Gastroesophageal sphincter (tissue), 3 donors: ENCODE measurements around the gene CRHR2.

Experiments used
- POLR2A ChIP-seq, 2 donors: fragments of 450-650 bp; IDR thresholded peaks; one replicate each; pipeline ENCODE4 v1.6.1; 2017; ENCODE audit warnings: antibody characterized with exemption in 2 of 2, mild to moderate bottlenecking in 2 of 2, moderate library complexity in 1 of 2
- TF ChIP-seq, protein P1 (sequence below), 4 experiments: fragments of 200-600 bp in 2 of 4; fragments of 450-650 bp in 2 of 4; sonication (generic) in 1 of 4; IDR thresholded peaks; one replicate each; pipeline ENCODE4 v1.5.1; 2017 to 2019; ENCODE audit warnings: antibody characterized with exemption in 4 of 4, mild to moderate bottlenecking in 2 of 4, moderate library complexity in 2 of 4

DNA sequence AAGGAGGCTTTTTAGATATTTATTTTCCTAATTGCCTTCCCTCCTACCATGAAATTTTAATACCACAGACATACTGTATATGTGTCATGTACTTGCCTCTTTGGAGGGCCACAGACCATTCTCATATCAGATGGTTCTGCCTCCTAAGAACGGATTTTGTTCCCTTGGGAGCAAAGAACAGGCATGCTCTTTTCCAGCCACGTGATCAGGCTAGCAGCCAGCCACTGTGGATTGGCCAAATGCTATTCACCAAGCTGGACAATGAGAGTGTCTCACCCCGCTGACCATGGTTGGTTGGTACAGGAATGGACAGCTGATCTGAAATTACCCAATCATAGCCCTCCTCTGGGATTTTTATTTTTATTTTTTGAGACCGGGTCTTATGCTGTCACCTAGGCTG is 21.5 kb upstream of the CRHR2 start:
- TF ChIP-seq, protein P1, sequence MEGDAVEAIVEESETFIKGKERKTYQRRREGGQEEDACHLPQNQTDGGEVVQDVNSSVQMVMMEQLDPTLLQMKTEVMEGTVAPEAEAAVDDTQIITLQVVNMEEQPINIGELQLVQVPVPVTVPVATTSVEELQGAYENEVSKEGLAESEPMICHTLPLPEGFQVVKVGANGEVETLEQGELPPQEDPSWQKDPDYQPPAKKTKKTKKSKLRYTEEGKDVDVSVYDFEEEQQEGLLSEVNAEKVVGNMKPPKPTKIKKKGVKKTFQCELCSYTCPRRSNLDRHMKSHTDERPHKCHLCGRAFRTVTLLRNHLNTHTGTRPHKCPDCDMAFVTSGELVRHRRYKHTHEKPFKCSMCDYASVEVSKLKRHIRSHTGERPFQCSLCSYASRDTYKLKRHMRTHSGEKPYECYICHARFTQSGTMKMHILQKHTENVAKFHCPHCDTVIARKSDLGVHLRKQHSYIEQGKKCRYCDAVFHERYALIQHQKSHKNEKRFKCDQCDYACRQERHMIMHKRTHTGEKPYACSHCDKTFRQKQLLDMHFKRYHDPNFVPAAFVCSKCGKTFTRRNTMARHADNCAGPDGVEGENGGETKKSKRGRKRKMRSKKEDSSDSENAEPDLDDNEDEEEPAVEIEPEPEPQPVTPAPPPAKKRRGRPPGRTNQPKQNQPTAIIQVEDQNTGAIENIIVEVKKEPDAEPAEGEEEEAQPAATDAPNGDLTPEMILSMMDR (IDR thresholded peaks at IDR 0.05), result no peak
- TF ChIP-seq POLR2A (IDR thresholded peaks at IDR 0.05), result no peak
